ENCODE measurements around the gene KRTAP5-6. TPM values are rescaled to one million over a fixed set of nuclear protein-coding genes. Genes with fewer than 3 reads are reported as not detected.
"Not testable (repeated sequence)": the region's sequence is repeated elsewhere in the genome, so short reads cannot be mapped to it uniquely, and the experiment has no call there.

KRTAP5-6 gene
- total RNA-seq, 1 experiment from 2014 or later, result not detected

DNA sequence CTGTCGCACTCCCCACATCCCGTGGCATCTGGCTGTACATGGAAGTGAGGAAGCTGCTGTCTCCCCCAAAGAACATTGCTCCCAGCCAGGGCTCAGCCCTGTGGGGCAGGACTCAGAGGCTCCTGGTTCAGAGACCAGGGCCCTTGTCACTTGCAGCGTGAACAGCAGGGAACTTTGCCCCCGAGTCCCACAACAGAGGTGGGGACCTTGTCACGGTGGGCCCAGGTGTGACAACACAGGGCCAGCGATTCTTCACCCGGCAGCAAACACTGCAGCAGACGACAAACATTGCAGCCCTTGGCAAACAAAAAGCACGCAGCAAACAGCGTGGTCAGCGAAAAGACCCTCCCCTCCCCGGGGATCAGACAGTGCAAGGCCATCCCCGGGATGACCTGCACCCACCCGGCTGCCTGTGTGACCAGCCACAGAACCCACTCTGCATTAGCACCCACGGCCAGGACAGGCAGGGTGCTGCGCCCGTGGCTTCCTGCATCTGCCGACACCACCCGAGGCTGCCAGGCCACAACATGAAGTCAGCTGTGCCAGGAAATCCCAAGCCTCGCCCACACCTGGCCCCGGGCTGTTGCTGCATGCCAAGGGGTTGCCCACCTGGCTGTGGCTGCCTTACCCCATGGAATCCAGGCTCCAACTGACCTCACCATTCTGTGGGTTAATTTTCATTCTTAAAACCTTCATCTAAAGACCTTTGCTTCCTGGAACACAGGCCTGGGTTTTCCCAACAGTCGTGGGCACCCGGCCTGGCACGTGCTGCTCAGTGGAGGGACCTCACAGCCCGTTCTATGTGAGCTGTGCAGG lies 35.3 kb upstream of the KRTAP5-6 start:
- H3K9me2 ChIP-seq (ENCODE audit: insufficient read depth); H3K27me3 ChIP-seq (ENCODE audit: insufficient read depth, low read length); H3K27ac ChIP-seq (ENCODE audit: low read depth, low read length); intact Hi-C loops (cut with micrococcal nuclease); CTCF ChIA-PET; ATAC-seq; H3K9ac ChIP-seq (ENCODE audit: low read length); H3K4me3 ChIP-seq (replicated peaks in 1 of 2; ENCODE audit: low read depth in 1 of 2, low read length in 2 of 2); H3K36me3 ChIP-seq (ENCODE audit: control insufficient read depth in 1 of 2, insufficient read depth in 2 of 2, low read length in 2 of 2); DNase-seq (ENCODE audit: low read depth, low spot score); H3K4me2 ChIP-seq (ENCODE audit: low read length); H3K79me2 ChIP-seq (ENCODE audit: insufficient read depth, low read length); POLR2A ChIA-PET; H3K9me3 ChIP-seq (ENCODE audit: control insufficient read depth in 1 of 2, insufficient read depth in 1 of 2, low read depth in 1 of 2, low read length in 2 of 2); RAD21 ChIA-PET (ENCODE audit: low non-redundant PET in 1 of 2, low total read pairs in 2 of 2, uncharacterized antibody in 2 of 2, unreplicated experiment in 2 of 2); BruUV-seq (replicated peaks); H4K20me1 ChIP-seq (ENCODE audit: insufficient read depth); H2AFZ ChIP-seq (ENCODE audit: low read depth, low read length, poor library complexity, severe bottlenecking); H3K4me1 ChIP-seq (ENCODE audit: control insufficient read depth in 1 of 2, insufficient read depth in 2 of 2, low read length in 2 of 2): not testable (repeated sequence)

DNA sequence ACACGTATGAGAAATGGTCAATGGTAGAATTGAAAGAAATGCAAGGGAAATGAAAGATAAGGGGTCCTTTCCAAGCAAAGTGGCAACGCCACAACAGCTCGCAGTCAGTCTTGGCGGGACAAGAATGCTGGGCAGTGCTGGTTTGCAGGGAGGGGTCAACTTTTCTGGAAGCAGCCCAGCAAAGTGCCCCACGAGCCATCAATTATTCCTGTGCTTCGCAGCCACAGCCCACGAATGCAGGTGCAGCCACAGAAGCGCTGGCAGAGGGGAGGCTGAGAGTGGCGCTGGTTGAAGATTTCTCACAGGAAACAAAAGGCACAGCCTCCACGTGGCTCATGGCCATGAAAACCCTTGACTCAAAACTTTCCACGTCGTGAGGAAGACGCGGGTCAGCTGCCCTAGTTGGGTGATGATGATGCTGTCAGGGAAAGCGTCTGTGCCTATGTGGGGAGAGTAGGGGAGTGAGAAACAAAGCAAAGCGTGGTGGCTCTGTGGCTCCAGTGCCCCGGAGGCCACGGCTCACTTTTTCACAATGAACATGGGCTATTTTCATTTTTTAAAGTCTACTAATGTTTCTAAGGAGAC lies 34.2 kb upstream of the KRTAP5-6 start:
- H3K27ac ChIP-seq (ENCODE audit: low read depth, low read length); H3K9me3 ChIP-seq (ENCODE audit: control insufficient read depth in 1 of 2, insufficient read depth in 1 of 2, low read depth in 1 of 2, low read length in 2 of 2); H3K9me2 ChIP-seq (ENCODE audit: insufficient read depth); BruUV-seq (replicated peaks); H3K79me2 ChIP-seq (ENCODE audit: insufficient read depth, low read length); DNase-seq (ENCODE audit: low read depth, low spot score); CTCF ChIA-PET; H3K4me3 ChIP-seq (replicated peaks in 1 of 2; ENCODE audit: low read depth in 1 of 2, low read length in 2 of 2); H3K4me1 ChIP-seq (ENCODE audit: control insufficient read depth in 1 of 2, insufficient read depth in 2 of 2, low read length in 2 of 2); H4K20me1 ChIP-seq (ENCODE audit: insufficient read depth); H3K36me3 ChIP-seq (ENCODE audit: control insufficient read depth in 1 of 2, insufficient read depth in 2 of 2, low read length in 2 of 2); ATAC-seq; H3K4me2 ChIP-seq (ENCODE audit: low read length); H2AFZ ChIP-seq (ENCODE audit: low read depth, low read length, poor library complexity, severe bottlenecking); H3K27me3 ChIP-seq (ENCODE audit: insufficient read depth, low read length); intact Hi-C loops (cut with micrococcal nuclease); POLR2A ChIA-PET; H3K9ac ChIP-seq (ENCODE audit: low read length); RAD21 ChIA-PET (ENCODE audit: low non-redundant PET in 1 of 2, low total read pairs in 2 of 2, uncharacterized antibody in 2 of 2, unreplicated experiment in 2 of 2): not testable (repeated sequence)

DNA sequence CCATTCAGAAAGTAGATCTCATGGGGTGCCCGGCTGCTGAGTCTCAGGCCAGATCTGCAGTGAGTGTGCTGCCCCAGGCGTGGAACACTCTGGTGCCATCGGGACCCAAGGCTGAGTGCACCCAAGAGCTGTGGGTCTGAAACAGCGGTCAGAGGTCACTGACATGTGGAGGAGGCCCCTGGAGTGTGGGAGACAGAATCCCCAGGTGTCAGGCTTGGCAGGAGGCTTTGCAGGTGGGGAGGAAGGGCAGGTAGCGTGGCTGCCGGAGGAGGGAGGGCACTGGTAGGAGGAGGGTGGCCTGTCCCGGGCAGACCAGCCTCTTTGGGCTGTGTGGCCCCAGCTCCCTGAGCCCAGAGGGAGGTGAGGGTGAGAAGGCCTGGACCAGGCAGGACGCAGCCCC lies 31.7 kb upstream of the KRTAP5-6 start:
- RAD21 ChIA-PET (ENCODE audit: low non-redundant PET in 1 of 2, low total read pairs in 2 of 2, uncharacterized antibody in 2 of 2, unreplicated experiment in 2 of 2), result no interaction called here
- H3K4me3 ChIP-seq (replicated peaks in 1 of 2; ENCODE audit: low read depth in 1 of 2, low read length in 2 of 2), result no peak overlapping the region
- H3K79me2 ChIP-seq (ENCODE audit: insufficient read depth, low read length), result no peaks in the 10 kb centered on the region
- no peak overlapping the region for H3K9ac ChIP-seq (ENCODE audit: low read length)
- POLR2A ChIA-PET, result no interaction called here
- H3K9me2 ChIP-seq (ENCODE audit: insufficient read depth), result no peaks in the 10 kb centered on the region
- no peak overlapping the region for H3K4me2 ChIP-seq (ENCODE audit: low read length)
- no peaks in the 10 kb centered on the region for H3K4me1 ChIP-seq (ENCODE audit: control insufficient read depth in 1 of 2, insufficient read depth in 2 of 2, low read length in 2 of 2)
- DNase-seq (ENCODE audit: low read depth, low spot score) (no peak), ATAC-seq (no peak)
- no peak overlapping the region for H2AFZ ChIP-seq (ENCODE audit: low read depth, low read length, poor library complexity, severe bottlenecking)
- H3K27ac ChIP-seq (ENCODE audit: low read depth, low read length), result no peak overlapping the region
- intact Hi-C loops (cut with micrococcal nuclease), result no loop called here
- H3K27me3 ChIP-seq (ENCODE audit: insufficient read depth, low read length), result 0 out of 2 replicates have a peak, but pooled peaks cover 6% of the 10 kb centered on the region
- no peaks in the 10 kb centered on the region for H3K9me3 ChIP-seq (ENCODE audit: control insufficient read depth in 1 of 2, insufficient read depth in 1 of 2, low read depth in 1 of 2, low read length in 2 of 2)
- CTCF ChIA-PET, result no interaction called here
- no TSS peak for BruUV-seq (replicated peaks)
- no peaks in the 10 kb centered on the region for H4K20me1 ChIP-seq (ENCODE audit: insufficient read depth)
- H3K36me3 ChIP-seq (ENCODE audit: control insufficient read depth in 1 of 2, insufficient read depth in 2 of 2, low read length in 2 of 2), result no peaks in the 10 kb centered on the region
- TF ChIP-seq EGR1 (IDR thresholded peaks at IDR 0.05; ENCODE audit: low read depth), result no peak
- TF ChIP-seq RAD21 (IDR thresholded peaks at IDR 0.05; ENCODE audit: low read depth), result no peak
- TF ChIP-seq CTCF (IDR thresholded peaks at IDR 0.05 in 2 of 3, conservative IDR thresholded peaks at IDR 0.05 in 1 of 3; ENCODE audit: borderline replicate concordance in 1 of 3, insufficient read depth in 1 of 3, low read depth in 2 of 3, low read length in 2 of 3), result no peak
- no peak for TF ChIP-seq JUND (IDR thresholded peaks at IDR 0.05)
- no peak for TF ChIP-seq ATF3 (IDR thresholded peaks at IDR 0.05)
- no peak for TF ChIP-seq CBX3 (IDR thresholded peaks at IDR 0.05; ENCODE audit: low read depth)
- TF ChIP-seq EZH2phosphoT487 (IDR thresholded peaks at IDR 0.05; ENCODE audit: borderline replicate concordance), result no peak
- no peak for TF ChIP-seq SIN3A (IDR thresholded peaks at IDR 0.05; ENCODE audit: low read depth)
